ENCODE data around the gene COA7.

DNA sequence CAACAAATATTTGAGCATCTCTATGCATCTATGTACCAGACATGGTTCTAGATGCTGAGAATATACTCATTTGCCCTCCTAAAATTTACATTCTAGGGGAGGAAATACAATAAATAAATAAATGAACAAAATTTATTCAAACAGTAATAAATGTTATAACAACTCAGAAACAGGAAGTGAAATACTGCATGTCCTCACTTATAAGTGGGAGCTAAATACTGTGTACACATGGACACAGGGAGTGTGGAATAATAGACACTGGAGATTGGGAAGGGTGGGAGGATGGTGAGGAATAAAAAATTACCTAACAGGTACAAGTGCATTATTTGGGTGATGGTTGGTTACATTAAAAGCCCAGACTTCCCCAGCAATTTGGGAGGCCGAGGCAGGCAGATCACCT is 4.3 kb downstream of the COA7 start:
- TF ChIP-seq CTCF (IDR thresholded peaks at IDR 0.05) (no peak), EZH2phosphoT487 (IDR thresholded peaks at IDR 0.05) (no peak), EZH2 (IDR thresholded peaks at IDR 0.05) (no peak)

All from neural progenitor cell (in vitro differentiated cells).